ENCODE measurements around the gene XRCC6.
"Not testable (repeated sequence)": the region's sequence is repeated elsewhere in the genome, so short reads cannot be mapped to it uniquely, and the experiment has no call there.

XRCC6 gene

GRCh38 chr22:41654322-41654721, 33.2 kb downstream of the XRCC6 start:
- no peak for DNase-seq (ENCODE audit: low read depth)

DNA sequence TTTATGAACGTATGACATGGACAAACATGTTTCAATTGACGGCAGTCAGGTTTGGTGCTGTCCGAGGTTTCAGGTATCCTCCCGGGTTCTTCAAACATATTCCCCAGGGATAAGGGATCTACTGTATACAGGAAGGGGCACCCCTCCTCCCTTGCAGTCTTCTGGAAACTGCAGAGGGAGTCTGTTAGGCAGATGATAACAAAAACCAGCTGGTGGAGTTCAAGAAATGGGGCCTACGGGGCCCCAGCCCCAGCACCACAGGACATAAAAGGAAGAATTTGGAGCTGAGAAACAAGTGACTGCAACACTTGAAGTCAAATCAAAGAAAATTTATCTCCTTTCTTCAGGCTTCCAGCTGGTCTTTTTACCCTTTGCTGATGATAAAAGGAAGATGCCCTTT, 35.5 kb downstream of the XRCC6 start:
- no peak for DNase-seq (ENCODE audit: low read depth)

GRCh38 chr22:41657709-41658108, 36.6 kb downstream of the XRCC6 start:
- DNase-seq (ENCODE audit: low read depth) = no peak

- DNase-seq (ENCODE audit: low read depth) = no peak
These were observed 37.8 kb downstream of the XRCC6 start for GRCh38 chr22:41658869-41659268.

DNA sequence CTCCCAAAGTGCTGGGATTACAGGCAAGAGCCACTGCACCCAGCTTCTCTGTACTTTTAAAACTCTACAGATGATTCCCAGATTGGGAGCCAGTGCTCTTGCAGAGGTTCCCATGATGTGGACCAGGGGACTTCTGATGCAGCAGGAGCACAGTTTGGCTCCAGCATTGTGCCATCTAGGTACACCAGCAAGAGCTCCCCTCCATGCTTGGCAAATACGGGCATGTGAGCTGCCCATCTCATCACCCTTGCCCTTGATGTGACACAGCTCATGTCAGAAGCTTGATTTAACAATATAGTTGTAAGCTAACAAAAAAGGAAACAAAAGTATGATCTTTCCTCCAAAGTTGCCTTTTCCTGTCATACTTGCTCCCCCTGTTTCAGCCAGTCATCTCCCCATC, 38.8 kb downstream of the XRCC6 start:
- DNase-seq (ENCODE audit: low read depth) = no peak

DNA sequence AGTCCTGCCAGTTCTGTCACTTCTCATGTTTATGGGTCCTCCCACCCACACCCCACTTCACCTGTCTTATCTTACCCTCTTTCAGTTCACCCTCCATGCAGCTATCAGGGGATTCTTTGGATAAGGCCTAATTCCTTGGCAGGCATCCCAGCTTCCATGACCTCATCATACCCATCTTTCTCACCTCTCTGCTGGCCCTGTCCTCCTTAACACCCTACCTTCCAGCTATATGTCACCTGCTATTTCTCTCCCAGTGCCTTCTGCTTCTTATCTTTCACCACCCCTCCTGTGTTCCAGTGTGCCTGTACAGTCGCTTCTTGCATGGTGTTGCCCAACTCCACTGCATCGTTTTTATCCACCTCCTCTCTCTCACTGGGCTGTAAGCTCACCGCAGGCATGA, 39.3 kb downstream of the XRCC6 start:
- DNase-seq (ENCODE audit: low read depth) = no peak

DNA sequence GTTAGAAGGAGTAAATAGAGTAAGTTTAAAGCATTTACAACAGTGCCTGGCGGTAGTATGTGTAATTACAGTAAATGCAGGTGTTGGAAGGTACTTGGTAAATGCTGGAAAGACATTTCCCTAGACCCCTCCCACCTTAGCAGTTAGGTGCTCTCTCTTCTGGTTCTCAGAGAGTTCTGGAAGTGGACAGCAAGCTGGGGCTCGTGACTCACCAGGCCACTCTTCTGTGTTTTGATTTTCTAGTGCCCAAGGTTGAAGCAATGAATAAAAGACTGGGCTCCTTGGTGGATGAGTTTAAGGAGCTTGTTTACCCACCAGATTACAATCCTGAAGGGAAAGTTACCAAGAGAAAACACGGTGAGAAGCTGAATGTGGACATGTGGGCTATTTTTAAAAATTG, 40.0 kb downstream of the XRCC6 start:
- DNase-seq (ENCODE audit: low read depth) = no peak

DNA sequence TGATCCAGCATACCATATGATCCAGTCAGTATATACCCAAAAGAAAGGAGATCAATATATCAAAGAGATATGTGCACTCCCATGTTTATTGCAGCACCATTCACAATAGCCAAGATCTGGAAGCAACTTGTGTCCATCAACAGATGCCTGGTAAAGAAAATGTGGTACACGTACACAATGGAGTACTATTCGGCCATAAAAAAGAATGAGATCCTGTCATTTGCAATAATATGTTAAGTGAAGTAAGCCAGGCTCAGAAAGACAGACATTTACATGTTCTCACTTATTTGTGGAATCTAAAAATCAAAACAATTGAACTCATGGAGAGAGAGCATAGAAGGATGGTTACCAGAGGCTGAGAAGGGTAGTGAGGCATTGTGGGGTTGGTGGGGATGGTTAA, 40.6 kb downstream of the XRCC6 start:
- no peak for DNase-seq (ENCODE audit: low read depth)

DNA sequence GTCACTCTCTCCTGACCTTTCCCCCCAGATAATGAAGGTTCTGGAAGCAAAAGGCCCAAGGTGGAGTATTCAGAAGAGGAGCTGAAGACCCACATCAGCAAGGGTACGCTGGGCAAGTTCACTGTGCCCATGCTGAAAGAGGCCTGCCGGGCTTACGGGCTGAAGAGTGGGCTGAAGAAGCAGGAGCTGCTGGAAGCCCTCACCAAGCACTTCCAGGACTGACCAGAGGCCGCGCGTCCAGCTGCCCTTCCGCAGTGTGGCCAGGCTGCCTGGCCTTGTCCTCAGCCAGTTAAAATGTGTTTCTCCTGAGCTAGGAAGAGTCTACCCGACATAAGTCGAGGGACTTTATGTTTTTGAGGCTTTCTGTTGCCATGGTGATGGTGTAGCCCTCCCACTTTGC, 42.5 kb downstream of the XRCC6 start:
- not testable (repeated sequence) for DNase-seq (ENCODE audit: low read depth)

DNA sequence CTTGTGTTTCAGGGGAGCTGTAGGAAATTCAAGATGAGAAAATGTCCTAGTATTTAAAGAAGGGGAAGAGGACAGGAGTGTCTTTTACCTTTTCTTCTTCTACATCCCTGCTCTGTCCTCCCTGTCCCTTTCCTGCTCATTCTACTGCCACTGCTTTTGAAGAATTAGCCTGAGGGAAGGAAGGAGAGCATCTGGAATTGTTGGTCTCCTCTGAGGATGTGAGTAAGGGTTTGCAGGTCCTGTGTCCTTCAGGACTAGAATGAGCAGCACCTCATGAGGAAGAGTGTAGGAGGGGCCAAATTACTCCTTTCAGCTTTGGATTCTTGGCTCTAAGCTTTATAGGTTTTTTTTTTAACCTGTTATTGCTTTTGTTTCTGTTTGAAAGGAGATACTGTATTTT, 43.4 kb downstream of the XRCC6 start:
- no peak for DNase-seq (ENCODE audit: low read depth)

DNA sequence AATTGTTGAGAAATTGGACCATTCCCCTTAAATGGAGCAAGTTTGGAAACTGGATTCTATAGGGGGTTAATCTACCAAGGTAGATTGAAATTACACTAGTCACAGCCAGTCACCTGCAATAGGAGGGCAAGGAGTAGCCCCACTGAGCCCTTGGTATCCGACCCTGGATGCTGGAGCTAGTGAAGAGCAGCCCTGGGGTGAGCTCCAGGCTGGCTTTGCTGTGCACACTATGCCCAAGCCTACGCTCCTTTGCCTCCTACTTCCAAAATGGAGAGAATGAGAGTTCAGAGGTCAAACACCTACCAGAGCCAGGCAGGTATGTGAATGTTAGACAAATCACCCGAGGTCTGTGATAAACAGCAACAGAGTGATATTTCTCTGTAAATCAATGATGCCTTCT, 43.9 kb downstream of the XRCC6 start:
- no peak for DNase-seq (ENCODE audit: low read depth)

- no peak for DNase-seq (ENCODE audit: low read depth)
These were observed 48.1 kb downstream of the XRCC6 start for GRCh38 chr22:41668971-41669911.

DNA sequence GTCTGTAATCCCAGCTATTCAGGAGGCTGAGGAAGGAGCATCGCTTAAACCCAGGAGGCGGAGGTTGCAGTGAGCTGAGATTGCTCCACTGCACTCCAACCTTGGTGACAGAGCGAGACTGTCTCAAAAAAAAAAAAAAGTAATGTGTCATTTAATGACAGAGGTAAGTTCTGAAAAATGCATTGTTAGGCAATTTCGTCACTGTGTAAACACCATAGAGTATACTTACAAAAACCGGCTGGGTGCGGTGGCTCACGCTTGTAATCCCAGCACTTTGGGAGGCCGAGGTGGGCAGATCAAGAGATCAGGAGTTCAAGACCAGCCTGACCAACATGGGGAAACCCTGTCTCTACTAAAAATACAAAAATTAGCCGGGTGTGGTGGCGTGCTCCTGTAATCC, 51.0 kb downstream of the XRCC6 start:
- not testable (repeated sequence) for DNase-seq (ENCODE audit: low read depth)

DNA sequence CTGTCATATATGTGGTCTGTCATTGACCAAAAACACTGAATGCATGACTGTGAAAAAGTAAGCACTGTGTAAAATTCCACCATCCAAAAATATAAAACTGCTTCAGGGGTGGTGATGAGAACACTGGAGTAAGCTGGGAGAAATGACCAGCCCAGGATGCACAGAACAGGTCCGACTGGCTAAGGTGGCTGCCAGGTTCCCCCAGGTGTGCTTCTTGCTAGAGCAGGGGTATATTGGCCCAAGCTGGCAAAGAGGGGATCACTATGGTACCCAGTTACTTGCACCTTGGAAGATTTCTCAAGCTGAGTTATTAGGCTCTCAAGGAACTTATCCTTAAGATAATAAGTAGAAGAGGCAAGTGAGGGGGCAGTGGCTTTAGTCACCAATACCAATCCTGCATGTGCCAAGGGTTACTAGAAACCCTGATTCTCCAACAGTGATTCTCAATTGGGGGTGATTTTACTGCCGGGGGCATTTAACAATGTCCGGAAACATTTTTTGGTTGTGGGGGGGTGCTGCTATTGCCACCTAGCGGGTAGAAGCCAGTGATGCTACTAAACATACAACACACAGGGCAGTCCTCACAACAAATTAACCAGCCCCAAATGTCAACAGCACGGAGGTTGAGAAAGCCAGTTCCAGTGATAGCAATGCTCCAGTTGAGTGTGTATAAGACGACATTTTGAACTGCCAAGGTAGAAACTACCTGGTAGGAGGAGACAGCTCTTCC, 51.9 kb downstream of the XRCC6 start:
- no peak for DNase-seq (ENCODE audit: low read depth)

DNA sequence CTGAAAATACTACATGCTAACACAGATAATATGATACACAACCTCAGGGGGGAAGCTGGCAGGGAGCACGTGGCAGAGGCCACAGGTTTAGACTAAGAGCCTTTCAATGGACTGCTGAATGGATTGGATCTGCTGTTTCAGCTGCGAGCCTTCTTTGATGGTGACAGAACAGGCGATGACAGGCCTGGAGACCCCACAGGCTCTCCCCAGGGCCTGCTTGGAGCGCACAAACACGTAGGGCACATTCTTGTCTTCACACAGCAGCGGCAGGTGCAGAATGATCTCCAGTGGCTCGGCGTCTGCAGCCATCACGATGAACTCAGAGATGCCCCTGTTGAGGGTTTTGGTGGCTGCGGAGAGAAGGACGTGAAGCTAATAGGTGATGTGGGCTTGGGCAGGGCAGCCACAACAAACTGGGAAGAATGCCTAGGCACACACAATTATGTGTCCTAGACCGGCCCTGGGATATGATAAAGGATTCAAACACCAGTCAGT, 53.8 kb downstream of the XRCC6 start:
- no peak for DNase-seq (ENCODE audit: low read depth)

DNA sequence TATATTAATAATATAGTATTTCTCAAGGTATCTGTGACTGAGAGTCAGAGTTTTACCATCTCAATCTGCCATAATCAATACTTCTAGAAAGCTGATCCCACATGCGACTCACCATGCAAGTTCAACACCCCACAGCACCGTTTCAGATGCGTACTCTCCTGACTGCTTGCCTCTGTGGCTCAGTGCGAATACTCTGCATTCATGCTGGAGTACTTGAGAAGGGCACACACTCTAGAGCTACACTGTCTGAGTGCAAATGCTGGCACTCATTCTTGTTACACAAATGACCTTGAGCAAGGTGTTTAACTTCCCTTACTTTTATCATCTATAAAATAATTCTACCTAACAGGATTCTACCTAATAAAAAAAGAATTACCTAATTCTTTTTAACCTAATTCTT, 55.0 kb downstream of the XRCC6 start:
- no peak for DNase-seq (ENCODE audit: low read depth)

- DNase-seq (ENCODE audit: low read depth) = no peak
These were observed 60.5 kb downstream of the XRCC6 start for GRCh38 chr22:41681616-41682015.

DNA sequence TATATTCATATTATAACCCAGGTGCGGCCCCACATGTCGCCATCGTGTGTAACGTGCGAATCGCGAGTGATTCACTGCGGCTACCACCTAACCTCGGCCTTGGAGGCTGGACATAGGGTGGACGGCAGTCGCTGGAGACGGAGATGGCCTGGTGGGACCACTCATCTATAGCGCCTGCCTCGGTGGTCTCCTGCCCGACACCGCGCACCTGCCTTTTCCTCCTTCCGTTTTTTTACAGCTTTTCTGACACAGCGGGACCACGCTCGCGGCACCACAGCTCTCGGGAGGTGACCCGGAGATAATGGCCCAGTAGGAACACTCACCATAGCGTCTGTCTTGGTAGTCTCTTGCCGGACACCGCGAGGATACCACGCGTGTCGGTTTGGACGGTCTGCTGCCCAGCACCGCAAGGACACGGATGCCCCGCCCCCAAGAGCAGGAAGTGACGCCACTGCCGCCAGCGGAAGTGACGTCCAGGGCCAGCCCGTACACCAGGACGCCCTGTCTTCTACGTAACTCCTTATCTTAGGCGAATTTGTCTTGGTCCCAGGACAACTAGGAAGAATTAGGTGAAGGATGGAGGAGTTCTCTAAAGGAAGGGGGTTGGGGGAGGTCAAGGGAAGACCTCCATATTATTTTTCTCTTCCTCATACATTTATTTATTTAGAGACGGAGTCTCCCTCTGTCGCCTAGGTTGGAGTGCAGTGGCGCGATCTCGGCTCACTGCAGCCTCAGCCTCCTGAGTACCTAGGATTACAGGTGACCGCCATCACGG, 61.1 kb downstream of the XRCC6 start:
- DNase-seq (ENCODE audit: low read depth) = peak; percentile 76

GRCh38 chr22:41683052-41683451, 62.0 kb downstream of the XRCC6 start:
- no peak for DNase-seq (ENCODE audit: low read depth)

GRCh38 chr22:41683616-41684015, 62.5 kb downstream of the XRCC6 start:
- DNase-seq (ENCODE audit: low read depth) = no peak

GRCh38 chr22:41684194-41684593, 63.1 kb downstream of the XRCC6 start:
- DNase-seq (ENCODE audit: low read depth) = no peak

DNA sequence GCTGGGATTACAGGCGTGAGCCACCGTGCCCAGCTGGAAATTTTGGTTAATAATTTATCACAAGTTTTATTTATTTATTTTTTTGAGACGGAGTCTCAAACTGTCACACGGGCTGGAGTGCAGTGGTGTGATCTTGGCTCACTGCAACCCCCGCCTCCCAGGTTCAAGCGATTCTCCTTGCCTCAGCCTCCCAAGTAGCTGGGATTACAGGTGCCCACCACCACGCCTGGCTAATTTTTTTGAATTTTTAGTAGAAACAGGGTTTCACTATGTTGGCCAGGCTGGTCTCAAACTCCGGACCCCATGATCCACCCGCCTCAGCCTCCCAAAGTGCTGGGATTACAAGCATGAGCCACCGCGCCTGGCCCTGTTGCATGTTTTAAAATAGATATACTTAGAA, 65.8 kb downstream of the XRCC6 start:
- not testable (repeated sequence) for DNase-seq (ENCODE audit: low read depth)
